Measurements from ENCODE around the gene CDC6.

CDC6 gene

GRCh38 chr17:40287494-40288369, at the start of gene CDC6:
CDC6 (plus strand) TSS chr17:40287879; CDS start chr17:40289421, 1,542 bp downstream.
- DNase-seq (ENCODE audit: low read depth) = peak; percentile 96

- no peak for DNase-seq (ENCODE audit: low read depth)
Measured at GRCh38 chr17:40241252-40241834, 46.3 kb upstream of the CDC6 start.

- no peak for DNase-seq (ENCODE audit: low read depth)
Measured at GRCh38 chr17:40242774-40243173, 44.9 kb upstream of the CDC6 start.

- DNase-seq (ENCODE audit: low read depth) = no peak
Measured at GRCh38 chr17:40243761-40244160, 43.9 kb upstream of the CDC6 start.

GRCh38 chr17:40244255-40244654, 43.4 kb upstream of the CDC6 start:
- DNase-seq (ENCODE audit: low read depth) = no peak

- DNase-seq (ENCODE audit: low read depth) = no peak
Measured at GRCh38 chr17:40247926-40248495, 39.7 kb upstream of the CDC6 start.

- no peak for DNase-seq (ENCODE audit: low read depth)
Measured at GRCh38 chr17:40248507-40248906, 39.2 kb upstream of the CDC6 start.

GRCh38 chr17:40251576-40251975, 36.1 kb upstream of the CDC6 start:
- DNase-seq (ENCODE audit: low read depth) = no peak

- DNase-seq (ENCODE audit: low read depth) = no peak
Measured at GRCh38 chr17:40253565-40253964, 34.1 kb upstream of the CDC6 start.

- DNase-seq (ENCODE audit: low read depth) = no peak
Measured at GRCh38 chr17:40259505-40259904, 28.2 kb upstream of the CDC6 start.

- DNase-seq (ENCODE audit: low read depth) = no peak
Measured at GRCh38 chr17:40260528-40260927, 27.2 kb upstream of the CDC6 start.

- no peak for DNase-seq (ENCODE audit: low read depth)
Measured at GRCh38 chr17:40264458-40265185, 23.1 kb upstream of the CDC6 start.

GRCh38 chr17:40265337-40265736, 22.3 kb upstream of the CDC6 start:
- DNase-seq (ENCODE audit: low read depth) = no peak

GRCh38 chr17:40266882-40267281, 20.8 kb upstream of the CDC6 start:
- DNase-seq (ENCODE audit: low read depth) = no peak

GRCh38 chr17:40268141-40268712, 19.5 kb upstream of the CDC6 start:
- DNase-seq (ENCODE audit: low read depth) = no peak

GRCh38 chr17:40278414-40278813, 9.3 kb upstream of the CDC6 start:
- no peak for DNase-seq (ENCODE audit: low read depth)

GRCh38 chr17:40279402-40279801, 8.3 kb upstream of the CDC6 start:
- no peak for DNase-seq (ENCODE audit: low read depth)

GRCh38 chr17:40281663-40282062, 6.0 kb upstream of the CDC6 start:
- DNase-seq (ENCODE audit: low read depth) = no peak

- DNase-seq (ENCODE audit: low read depth) = no peak
Measured at GRCh38 chr17:40283662-40284061, 4.0 kb upstream of the CDC6 start.

GRCh38 chr17:40284085-40284713, 3.5 kb upstream of the CDC6 start:
- DNase-seq (ENCODE audit: low read depth) = no peak

- DNase-seq (ENCODE audit: low read depth) = no peak
Measured at GRCh38 chr17:40286473-40286872, 1.2 kb upstream of the CDC6 start.

- no peak for DNase-seq (ENCODE audit: low read depth)
Measured at GRCh38 chr17:40287159-40287493, 553 bp upstream of the CDC6 start.

Data from activated T-cell treated with anti-CD3 and anti-CD28 coated beads for 48 hours (primary cell).